Gastroesophageal sphincter (tissue), 4 donors: ENCODE results near the gene R3HDM2. TPM values are rescaled to one million over a fixed set of nuclear protein-coding genes. Genes with fewer than 3 reads are reported as not detected.

Source experiments
- ATAC-seq: fragments of 150-250 bp; one replicate; pipeline ENCODE4 v1.9.1; 2016; ENCODE audit warnings: mild to moderate bottlenecking, moderate library complexity
- H3K27ac ChIP-seq, 4 donors: fragments of 200-600 bp; sonication (generic) in 3 of 4; 1 replicate in 3 of 4; 2 replicates in 1 of 4; pipeline ENCODE4 v1.5.1; 2016 to 2019
- H3K27me3 ChIP-seq: fragments of 200-600 bp; sonication (generic); one replicate; pipeline ENCODE4 v1.5.1; 2019
- H3K36me3 ChIP-seq, 2 donors: fragments of 200-600 bp; sonication (generic); one replicate each; pipeline ENCODE4 v1.5.1; 2019; ENCODE audit warnings: control low read depth in 1 of 2
- H3K4me1 ChIP-seq, 3 donors: fragments of 200-600 bp; sonication (generic); 1 replicate in 2 of 3; 2 replicates in 1 of 3; pipeline ENCODE4 v1.5.1; 2016 to 2019; ENCODE audit warnings: control low read depth in 2 of 3
- H3K4me3 ChIP-seq, 2 donors: fragments of 200-600 bp; sonication (generic); one replicate each; pipeline ENCODE4 v1.5.1; 2019; ENCODE audit warnings: mild to moderate bottlenecking in 1 of 2, moderate library complexity in 1 of 2
- H3K9me3 ChIP-seq, 3 donors: fragments of 200-600 bp; sonication (generic); one replicate each; pipeline ENCODE4 v1.5.1; 2017 to 2019; ENCODE audit warnings: control low read depth in 2 of 3
- EP300 ChIP-seq: sonication (generic); formaldehyde crosslinking; IDR thresholded peaks from one replicate; pipeline ENCODE4 v1.6.1; 2017; ENCODE audit warnings: antibody characterized with exemption, mild to moderate bottlenecking
- POLR2A ChIP-seq, 2 donors: fragments of 450-650 bp; IDR thresholded peaks; one replicate each; pipeline ENCODE4 v1.6.1; 2017; ENCODE audit warnings: antibody characterized with exemption in 2 of 2, mild to moderate bottlenecking in 2 of 2, moderate library complexity in 1 of 2
- POLR2AphosphoS5 ChIP-seq: sonication (generic); formaldehyde crosslinking; IDR thresholded peaks from one replicate; pipeline ENCODE4 v1.6.1; 2017; ENCODE audit warnings: antibody characterized with exemption
- WGBS, 2 donors: methylation state at CpG; one replicate each; pipeline ENCODE4 v1.1.5; 2018; ENCODE audit warnings: low coverage in 1 of 2; 5-methylcytosine and 5-hydroxymethylcytosine counted together
- total RNA-seq, 4 donors: library from RNA; depleted of rRNA; stranded (reverse); fragments of >200 nt; gene quantifications; one replicate each; pipeline ENCODE4 v1.1.0, GENCODE V29; 2016
- TF ChIP-seq, protein P1 (sequence below), 4 experiments: fragments of 200-600 bp in 2 of 4; fragments of 450-650 bp in 2 of 4; sonication (generic) in 1 of 4; IDR thresholded peaks; one replicate each; pipeline ENCODE4 v1.5.1; 2017 to 2019; ENCODE audit warnings: antibody characterized with exemption in 4 of 4, mild to moderate bottlenecking in 2 of 4, moderate library complexity in 2 of 4

The R3HDM2 gene
- total RNA-seq, 4 donors from 2014 or later = 38.0 to 60.1 (median 45.9) TPM

DNA sequence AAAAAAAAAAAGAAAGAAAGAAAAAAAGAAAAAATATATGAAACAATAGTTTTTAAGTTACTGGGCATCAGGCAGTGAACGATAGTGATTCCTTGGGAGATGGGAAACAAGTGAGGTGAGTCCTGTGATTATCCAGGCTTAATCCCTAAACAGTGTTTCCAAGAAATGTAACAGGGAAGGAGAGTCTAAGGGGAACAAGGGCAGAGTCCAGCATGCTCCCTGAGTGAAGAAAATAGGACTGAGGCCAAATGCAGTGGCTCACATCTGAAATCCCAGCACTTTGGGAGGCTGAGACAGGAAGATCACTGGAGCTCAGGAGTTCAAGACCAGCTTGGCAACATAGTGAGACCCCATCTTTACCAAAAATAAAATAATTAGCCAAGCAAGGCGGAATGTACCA, 40.7 kb downstream of the R3HDM2 start:
- no peak overlapping the region for H3K4me3 ChIP-seq
- H3K36me3 ChIP-seq = peaks cover 0 to 47% of the 10 kb centered on the region in 2 donors
- TF ChIP-seq EP300 (no peak), POLR2A (IDR thresholded peaks at IDR 0.05) (no peak), POLR2AphosphoS5 (no peak)
- TF ChIP-seq, protein P1, sequence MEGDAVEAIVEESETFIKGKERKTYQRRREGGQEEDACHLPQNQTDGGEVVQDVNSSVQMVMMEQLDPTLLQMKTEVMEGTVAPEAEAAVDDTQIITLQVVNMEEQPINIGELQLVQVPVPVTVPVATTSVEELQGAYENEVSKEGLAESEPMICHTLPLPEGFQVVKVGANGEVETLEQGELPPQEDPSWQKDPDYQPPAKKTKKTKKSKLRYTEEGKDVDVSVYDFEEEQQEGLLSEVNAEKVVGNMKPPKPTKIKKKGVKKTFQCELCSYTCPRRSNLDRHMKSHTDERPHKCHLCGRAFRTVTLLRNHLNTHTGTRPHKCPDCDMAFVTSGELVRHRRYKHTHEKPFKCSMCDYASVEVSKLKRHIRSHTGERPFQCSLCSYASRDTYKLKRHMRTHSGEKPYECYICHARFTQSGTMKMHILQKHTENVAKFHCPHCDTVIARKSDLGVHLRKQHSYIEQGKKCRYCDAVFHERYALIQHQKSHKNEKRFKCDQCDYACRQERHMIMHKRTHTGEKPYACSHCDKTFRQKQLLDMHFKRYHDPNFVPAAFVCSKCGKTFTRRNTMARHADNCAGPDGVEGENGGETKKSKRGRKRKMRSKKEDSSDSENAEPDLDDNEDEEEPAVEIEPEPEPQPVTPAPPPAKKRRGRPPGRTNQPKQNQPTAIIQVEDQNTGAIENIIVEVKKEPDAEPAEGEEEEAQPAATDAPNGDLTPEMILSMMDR (IDR thresholded peaks at IDR 0.05) = no peak
- WGBS, 2 donors = 69 to 76% methylated on average over 1 to 2 of the region's 2 CpGs
- no peak for ATAC-seq
- peaks cover 0 to 11% (median 0%) of the 10 kb centered on the region in 3 donors for H3K4me1 ChIP-seq
- no peak overlapping the region for H3K27ac ChIP-seq
- H3K27me3 ChIP-seq = no peaks in the 10 kb centered on the region
- no peaks in the 10 kb centered on the region for H3K9me3 ChIP-seq

DNA sequence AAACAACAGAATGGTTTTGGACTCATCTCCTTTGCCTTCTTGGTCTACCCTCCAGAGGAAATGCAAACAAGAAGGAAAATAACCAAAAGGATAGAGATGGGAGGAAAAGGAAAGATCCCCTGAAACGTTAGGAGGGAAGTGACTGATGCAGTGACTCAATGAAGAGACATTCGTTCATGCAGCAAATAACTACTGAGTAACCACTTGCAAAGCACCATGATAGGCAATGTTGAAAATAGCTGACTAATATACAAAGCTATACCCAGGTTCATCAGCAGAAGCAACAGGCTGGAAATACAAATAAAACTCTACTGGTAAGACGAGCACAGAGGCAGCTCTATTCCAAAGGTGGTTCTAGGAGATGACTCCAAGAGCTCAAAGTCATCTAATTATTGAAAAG, 41.8 kb downstream of the R3HDM2 start:
- no peak for TF ChIP-seq EP300
- no peak for TF ChIP-seq POLR2AphosphoS5
- TF ChIP-seq, protein P1 (IDR thresholded peaks at IDR 0.05) = no peak
- no peak for TF ChIP-seq POLR2A (IDR thresholded peaks at IDR 0.05)
- 16 to 60% methylated on average over 2 to 3 of the region's 3 CpGs for WGBS, 2 donors
- Histone ChIP-seq H3K4me3 (no peak overlapping the region), H3K36me3 (peaks cover 0 to 39% of the 10 kb centered on the region in 2 donors), H3K9me3 (no peaks in the 10 kb centered on the region), H3K27me3 (no peaks in the 10 kb centered on the region), H3K27ac (no peak overlapping the region), H3K4me1 (peaks cover 0 to 11% (median 0%) of the 10 kb centered on the region in 3 donors)
- ATAC-seq = no peak

DNA sequence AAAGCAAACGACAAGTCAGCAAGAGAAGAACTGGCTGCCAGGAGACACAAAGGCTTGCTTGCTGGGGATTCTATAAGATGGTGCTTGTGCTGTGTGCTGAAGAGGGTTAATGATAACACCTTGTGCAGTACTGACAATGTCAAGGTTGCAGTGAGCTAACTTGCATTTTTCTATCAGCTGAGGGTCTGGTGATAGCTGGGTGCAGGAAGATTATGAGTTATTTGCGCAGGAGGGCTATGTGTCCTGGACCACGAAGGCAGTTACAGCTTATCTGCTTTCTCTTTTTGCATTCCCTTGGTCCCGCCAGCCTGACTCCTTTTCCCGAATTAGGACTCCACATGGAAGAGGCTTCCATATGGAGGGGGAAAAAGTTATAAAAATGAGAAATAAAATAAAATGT, 42.4 kb downstream of the R3HDM2 start:
- 81% methylated on average over 5 of the region's 5 CpGs; no CpG with 5 or more reads in 1 of the 2 donors for WGBS, 2 donors
- ATAC-seq = no peak
- no peaks in the 10 kb centered on the region for H3K27me3 ChIP-seq
- H3K27ac ChIP-seq = no peak overlapping the region
- TF ChIP-seq, protein P1 (IDR thresholded peaks at IDR 0.05) = no peak
- TF ChIP-seq EP300 = no peak
- TF ChIP-seq POLR2AphosphoS5 = no peak
- no peak for TF ChIP-seq POLR2A (IDR thresholded peaks at IDR 0.05)
- H3K4me1 ChIP-seq = peaks cover 0 to 11% (median 0%) of the 10 kb centered on the region in 3 donors
- H3K9me3 ChIP-seq = no peaks in the 10 kb centered on the region
- H3K4me3 ChIP-seq = no peak overlapping the region
- H3K36me3 ChIP-seq = peaks cover 0 to 37% of the 10 kb centered on the region in 2 donors

DNA sequence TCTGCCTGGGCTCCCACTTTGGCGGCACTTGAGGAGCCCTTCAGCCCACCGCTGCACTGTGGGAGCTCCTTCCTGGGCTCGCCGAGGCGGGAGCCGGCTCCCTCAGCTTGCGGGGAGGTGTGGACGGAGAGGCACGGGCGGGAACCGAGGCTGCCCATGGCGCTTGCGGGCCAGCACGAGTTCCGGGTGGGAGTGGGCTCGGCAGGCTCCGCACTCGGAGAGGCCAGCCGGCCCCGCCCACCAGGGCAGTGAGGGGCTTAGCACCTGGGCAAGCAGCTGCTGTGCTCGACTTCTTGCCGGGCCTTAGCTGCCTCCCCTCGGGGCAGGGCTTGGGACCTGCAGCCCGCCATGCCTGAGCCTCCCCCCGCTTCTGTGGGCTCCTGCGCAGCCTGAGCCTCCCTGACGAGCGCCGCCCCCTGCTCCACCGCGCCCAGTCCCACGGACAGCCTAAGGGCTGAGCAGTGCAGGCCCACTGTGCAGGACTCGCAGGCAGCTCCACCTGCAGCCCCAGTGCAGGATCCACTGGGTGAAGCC, 44.6 kb downstream of the R3HDM2 start:
- TF ChIP-seq POLR2A (IDR thresholded peaks at IDR 0.05) (no peak), POLR2AphosphoS5 (no peak), EP300 (no peak)
- TF ChIP-seq, protein P1 (IDR thresholded peaks at IDR 0.05) = no peak
- H3K4me3 ChIP-seq = no peak overlapping the region

DNA sequence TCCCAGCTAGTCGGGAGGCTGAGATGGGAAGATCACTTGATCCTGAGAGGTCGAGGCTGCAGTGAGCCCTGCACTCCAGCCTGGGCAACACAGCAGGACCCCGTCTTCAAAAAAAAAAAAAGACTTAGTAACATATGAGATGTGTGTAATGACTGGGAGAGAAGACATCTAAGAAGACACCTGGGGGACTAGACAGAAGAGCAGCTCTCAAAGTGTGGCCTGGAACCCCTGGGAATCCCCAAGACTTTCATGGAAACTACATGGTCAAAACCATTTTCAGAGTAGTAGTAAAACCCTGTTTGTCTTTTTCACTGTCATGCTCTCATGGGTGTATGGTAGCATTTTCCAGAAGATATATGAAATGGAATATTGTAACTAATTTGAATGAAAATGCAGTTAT, 45.3 kb downstream of the R3HDM2 start:
- no peak for ATAC-seq
- Histone ChIP-seq H3K4me3 (no peak overlapping the region), H3K36me3 (peaks cover 0 to 36% of the 10 kb centered on the region in 2 donors), H3K4me1 (peaks cover 0 to 11% (median 0%) of the 10 kb centered on the region in 3 donors), H3K27ac (no peak overlapping the region), H3K27me3 (no peaks in the 10 kb centered on the region), H3K9me3 (no peaks in the 10 kb centered on the region)
- TF ChIP-seq, protein P1 (IDR thresholded peaks at IDR 0.05) = no peak
- TF ChIP-seq POLR2A (IDR thresholded peaks at IDR 0.05) (no peak), EP300 (no peak), POLR2AphosphoS5 (no peak)
- WGBS, 2 donors = 100% methylated on average over 2 of the region's 3 CpGs; no CpG with 5 or more reads in 1 of the 2 donors

More for the DNA sequence above, 44.6 kb downstream of the R3HDM2 start:
- 100% methylated on average over 1 to 2 of the region's 33 CpGs for WGBS, 2 donors
- Histone ChIP-seq H3K36me3 (peaks cover 0 to 41% of the 10 kb centered on the region in 2 donors), H3K27me3 (no peaks in the 10 kb centered on the region), H3K4me1 (peaks cover 0 to 11% (median 0%) of the 10 kb centered on the region in 3 donors), H3K27ac (no peak overlapping the region), H3K9me3 (no peaks in the 10 kb centered on the region)
- ATAC-seq = no peak
